WERI-Rb-1 (cell line): ENCODE data around the gene WAC.
"Not testable (repeated sequence)": the region's sequence is repeated elsewhere in the genome, so short reads cannot be mapped to it uniquely, and the experiment has no call there.

Source experiments
- DNase-seq: peaks from one replicate; pipeline ENCODE4 v3.0.0-alpha.2; 2020
- H3K27ac ChIP-seq: fragments of 250-450 bp; sonication (Bioruptor Pico); 2 replicates; pipeline ENCODE4 v1.5.1; 2020; ENCODE audit warnings: mild to moderate bottlenecking, moderate library complexity
- H3K27me3 ChIP-seq: fragments of 250-450 bp; sonication (Bioruptor Pico); 2 replicates; pipeline ENCODE4 v1.5.1; 2021; ENCODE audit warnings: mild to moderate bottlenecking, low read depth, moderate library complexity; ENCODE audit not compliant: insufficient read depth, severe bottlenecking
- H3K36me3 ChIP-seq: fragments of 250-450 bp; sonication (Bioruptor Pico); 2 replicates; pipeline ENCODE4 v1.5.1; 2020; ENCODE audit warnings: mild to moderate bottlenecking, moderate library complexity
- H3K4me3 ChIP-seq: 2 replicates; pipeline ENCODE4 v1.5.1; 2011; ENCODE audit warnings: low read depth, mild to moderate bottlenecking, control low read depth, low read length
- H3K9me3 ChIP-seq: fragments of 250-450 bp; sonication (Bioruptor Pico); 2 replicates; pipeline ENCODE4 v1.5.1; 2021; ENCODE audit warnings: mild to moderate bottlenecking, moderate library complexity; ENCODE audit not compliant: severe bottlenecking
- TF ChIP-seq, protein P1 (sequence below): IDR thresholded peaks from 2 replicates; pipeline ENCODE4 v1.5.1; 2011; ENCODE audit warnings: low read depth, mild to moderate bottlenecking, control low read depth, inconsistent platforms, low read length

Gene WAC, protein sequence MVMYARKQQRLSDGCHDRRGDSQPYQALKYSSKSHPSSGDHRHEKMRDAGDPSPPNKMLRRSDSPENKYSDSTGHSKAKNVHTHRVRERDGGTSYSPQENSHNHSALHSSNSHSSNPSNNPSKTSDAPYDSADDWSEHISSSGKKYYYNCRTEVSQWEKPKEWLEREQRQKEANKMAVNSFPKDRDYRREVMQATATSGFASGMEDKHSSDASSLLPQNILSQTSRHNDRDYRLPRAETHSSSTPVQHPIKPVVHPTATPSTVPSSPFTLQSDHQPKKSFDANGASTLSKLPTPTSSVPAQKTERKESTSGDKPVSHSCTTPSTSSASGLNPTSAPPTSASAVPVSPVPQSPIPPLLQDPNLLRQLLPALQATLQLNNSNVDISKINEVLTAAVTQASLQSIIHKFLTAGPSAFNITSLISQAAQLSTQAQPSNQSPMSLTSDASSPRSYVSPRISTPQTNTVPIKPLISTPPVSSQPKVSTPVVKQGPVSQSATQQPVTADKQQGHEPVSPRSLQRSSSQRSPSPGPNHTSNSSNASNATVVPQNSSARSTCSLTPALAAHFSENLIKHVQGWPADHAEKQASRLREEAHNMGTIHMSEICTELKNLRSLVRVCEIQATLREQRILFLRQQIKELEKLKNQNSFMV

DNA sequence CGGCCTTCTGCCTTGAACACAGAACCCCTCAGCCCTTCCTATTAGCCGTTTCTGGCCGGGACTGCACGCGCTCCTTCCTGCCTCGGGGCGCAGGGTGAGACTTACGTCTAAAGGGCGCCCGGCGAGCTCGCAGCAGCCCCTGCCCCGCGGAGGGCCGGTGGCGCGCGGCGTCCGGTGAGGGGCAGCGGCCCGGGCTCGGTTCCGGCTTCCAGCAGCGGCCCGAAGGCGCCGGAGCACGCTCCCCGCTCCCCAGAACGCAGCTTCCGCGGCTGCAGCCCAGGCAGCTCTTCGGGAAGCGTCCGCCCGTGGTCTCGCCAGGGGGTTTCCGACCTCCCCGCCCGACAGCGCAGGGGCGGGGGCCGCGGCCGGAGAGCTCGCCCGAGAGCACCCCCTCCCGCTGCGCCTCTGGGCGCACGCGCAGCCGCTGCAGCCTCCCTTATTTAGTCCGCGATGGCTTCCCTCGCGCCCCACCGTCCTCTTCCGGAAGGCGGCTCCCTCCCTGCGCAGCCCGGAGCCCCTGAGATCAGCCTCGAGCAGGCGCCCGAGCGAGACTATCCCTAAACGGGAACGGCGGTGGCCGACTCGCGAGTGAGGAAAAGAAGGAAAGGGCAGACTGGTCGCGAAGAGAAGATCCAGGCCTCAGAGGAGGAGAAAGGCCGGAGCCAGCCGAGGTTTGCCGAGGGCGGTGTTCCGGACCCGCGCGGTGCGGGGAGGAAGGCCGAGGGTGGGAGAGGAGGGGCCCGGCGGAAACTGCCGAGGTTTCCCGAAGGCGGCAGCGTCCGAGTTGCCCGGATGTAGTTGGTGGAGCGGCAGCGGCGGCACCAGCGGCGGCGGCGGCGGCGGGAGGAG, at the start of gene WAC:
TSS of gene WAC (plus strand) at position 782 of the 849 bp plus-strand sequence. CDS start 462 bp downstream, outside the sequence.
- Histone ChIP-seq H3K9me3 (no peaks in the 10 kb centered on the region), H3K36me3 (peaks cover 31% of the 10 kb centered on the region), H3K27ac (peak within 1 kb of the TSS; percentile 100), H3K27me3 (no peaks in the 10 kb centered on the region), H3K4me3 (peak within 1 kb of the TSS; percentile 87)
- TF ChIP-seq, protein P1, sequence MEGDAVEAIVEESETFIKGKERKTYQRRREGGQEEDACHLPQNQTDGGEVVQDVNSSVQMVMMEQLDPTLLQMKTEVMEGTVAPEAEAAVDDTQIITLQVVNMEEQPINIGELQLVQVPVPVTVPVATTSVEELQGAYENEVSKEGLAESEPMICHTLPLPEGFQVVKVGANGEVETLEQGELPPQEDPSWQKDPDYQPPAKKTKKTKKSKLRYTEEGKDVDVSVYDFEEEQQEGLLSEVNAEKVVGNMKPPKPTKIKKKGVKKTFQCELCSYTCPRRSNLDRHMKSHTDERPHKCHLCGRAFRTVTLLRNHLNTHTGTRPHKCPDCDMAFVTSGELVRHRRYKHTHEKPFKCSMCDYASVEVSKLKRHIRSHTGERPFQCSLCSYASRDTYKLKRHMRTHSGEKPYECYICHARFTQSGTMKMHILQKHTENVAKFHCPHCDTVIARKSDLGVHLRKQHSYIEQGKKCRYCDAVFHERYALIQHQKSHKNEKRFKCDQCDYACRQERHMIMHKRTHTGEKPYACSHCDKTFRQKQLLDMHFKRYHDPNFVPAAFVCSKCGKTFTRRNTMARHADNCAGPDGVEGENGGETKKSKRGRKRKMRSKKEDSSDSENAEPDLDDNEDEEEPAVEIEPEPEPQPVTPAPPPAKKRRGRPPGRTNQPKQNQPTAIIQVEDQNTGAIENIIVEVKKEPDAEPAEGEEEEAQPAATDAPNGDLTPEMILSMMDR = no peak
- DNase-seq = peak; percentile 89

DNA sequence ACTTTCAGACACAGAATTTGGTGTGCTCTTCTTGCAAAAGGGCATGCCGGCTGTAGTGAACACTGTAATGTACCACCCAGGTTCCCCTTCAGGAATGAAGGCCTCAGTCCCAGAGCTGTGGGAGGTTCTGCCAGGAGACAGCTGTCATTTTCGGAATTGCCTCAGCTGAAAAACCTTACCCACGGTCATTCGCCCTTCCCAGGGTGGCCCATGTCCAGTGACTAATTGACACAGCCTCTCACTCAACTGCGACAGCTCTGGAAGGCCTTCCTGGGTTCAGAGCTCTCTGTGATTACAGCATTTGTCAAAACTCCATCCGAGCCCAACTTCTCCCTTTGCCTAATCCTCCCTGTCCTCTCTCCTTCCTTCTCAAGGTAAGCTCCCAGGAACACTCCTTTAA, 43.7 kb upstream of the WAC start:
- H3K36me3 ChIP-seq = no peaks in the 10 kb centered on the region
- TF ChIP-seq, protein P1 = no peak
- H3K27me3 ChIP-seq = no peaks in the 10 kb centered on the region
- H3K4me3 ChIP-seq = no peak overlapping the region
- DNase-seq = no peak
- H3K9me3 ChIP-seq = no peaks in the 10 kb centered on the region
- H3K27ac ChIP-seq = no peak overlapping the region

DNA sequence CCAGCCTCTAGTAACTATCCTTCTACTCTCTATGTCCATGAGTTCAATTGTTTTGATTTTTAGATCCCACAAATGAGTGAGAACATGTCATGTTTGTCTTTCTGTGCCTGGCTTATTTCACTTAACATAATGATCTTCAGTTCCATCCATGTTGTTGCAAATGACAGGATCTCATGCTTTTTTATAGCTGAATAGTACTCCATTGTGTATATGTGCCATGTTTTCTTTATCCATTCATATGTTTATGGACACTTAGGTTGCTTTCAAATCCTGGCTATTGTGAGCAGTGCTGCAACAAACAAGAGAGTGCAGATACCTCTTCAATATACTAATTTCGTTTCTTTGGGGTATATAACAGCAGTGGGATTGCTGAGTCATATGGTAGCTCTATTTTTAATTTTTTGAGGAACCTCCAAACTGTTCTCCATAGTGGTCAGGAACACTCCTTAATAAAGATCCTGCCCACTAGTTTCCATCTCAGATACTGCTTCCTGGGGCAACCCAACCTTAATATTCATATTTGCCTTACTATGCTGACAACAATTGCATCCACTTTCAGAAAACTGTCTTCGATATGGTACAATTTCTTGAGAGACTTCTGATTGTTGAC, 42.6 kb upstream of the WAC start:
- H3K9me3 ChIP-seq, H3K27me3 ChIP-seq, H3K27ac ChIP-seq, H3K36me3 ChIP-seq, DNase-seq, H3K4me3 ChIP-seq: not testable (repeated sequence)

DNA sequence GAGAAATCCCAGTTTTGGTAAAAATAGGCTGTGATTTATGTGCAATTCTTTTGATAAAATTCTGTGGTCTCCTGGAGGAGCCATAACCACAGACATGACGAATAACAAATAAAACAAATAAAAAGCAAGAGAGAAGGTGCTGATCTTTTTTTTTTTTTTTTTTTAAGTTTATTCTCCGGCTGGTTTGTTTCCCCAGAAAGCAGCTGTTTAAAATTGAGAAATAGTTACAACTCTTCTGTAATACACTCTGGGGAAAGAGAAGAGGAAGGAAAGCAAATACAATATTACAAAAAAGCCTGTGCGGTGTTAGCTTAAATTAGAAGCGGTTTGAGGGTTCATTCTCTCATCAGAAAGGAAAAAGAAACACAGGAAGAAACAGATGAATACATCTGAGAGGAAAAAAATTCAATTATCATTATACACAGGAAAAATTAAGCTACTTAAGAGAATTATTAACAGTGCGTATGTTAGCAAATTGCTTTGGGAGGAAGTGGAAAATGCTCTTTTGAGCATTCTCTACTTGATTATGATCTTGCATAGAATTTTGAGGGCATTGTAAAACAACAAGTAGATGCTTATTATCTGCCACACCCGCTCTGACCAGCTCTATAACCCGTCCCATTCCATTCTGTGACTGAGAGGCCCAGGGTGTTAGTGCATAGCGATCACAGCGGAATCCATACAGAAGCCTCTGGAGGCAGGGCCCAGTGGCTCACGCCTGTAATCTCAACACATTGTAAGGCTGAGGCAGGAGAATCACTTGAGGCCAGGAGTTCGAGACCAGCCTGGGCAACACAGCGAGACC, 40.6 kb upstream of the WAC start:
- TF ChIP-seq, protein P1 = no peak
- H3K9me3 ChIP-seq = no peaks in the 10 kb centered on the region
- no peak overlapping the region for H3K4me3 ChIP-seq
- no peaks in the 10 kb centered on the region for H3K36me3 ChIP-seq
- no peak overlapping the region for H3K27ac ChIP-seq
- no peak for DNase-seq
- no peaks in the 10 kb centered on the region for H3K27me3 ChIP-seq

DNA sequence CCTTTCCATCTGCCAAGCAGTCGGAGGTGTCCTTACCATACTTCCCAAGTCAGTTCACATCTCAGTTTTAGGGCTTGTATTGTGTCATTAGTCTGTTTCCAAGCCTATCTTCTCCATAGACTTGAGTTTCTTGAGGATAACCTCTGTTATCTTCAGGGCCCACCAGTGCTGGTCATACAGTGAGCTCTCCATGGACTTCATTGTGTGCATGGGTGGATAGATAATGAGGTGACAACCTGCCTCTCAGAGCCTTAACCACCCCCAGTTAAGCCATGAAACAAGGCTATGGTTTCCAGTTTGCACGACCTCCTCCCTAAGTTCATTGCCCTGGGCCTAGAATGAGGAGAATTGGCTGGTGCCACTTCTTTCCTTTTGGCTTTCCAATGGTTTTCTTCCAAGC, 38.5 kb upstream of the WAC start:
- TF ChIP-seq, protein P1 = no peak
- H3K27ac ChIP-seq = no peak overlapping the region
- no peaks in the 10 kb centered on the region for H3K9me3 ChIP-seq
- DNase-seq = no peak
- no peaks in the 10 kb centered on the region for H3K27me3 ChIP-seq
- no peaks in the 10 kb centered on the region for H3K36me3 ChIP-seq
- H3K4me3 ChIP-seq = no peak overlapping the region
